CD4-positive, alpha-beta T cell treated with Interferon gamma for 1 hour (primary cell): Measurements from ENCODE around the gene CFAP299.
A peak's percentile ranks its signal among the peaks of the same experiment; 100 is the strongest.

Experiments
- DNase-seq: peaks from one replicate; pipeline ENCODE4 v3.0.0-alpha.2; 2020

The CFAP299 gene

GRCh38 chr4:80452768-80453167 is 117.2 kb downstream of the CFAP299 start:
- no peak for DNase-seq

GRCh38 chr4:80454040-80454439 is 118.5 kb downstream of the CFAP299 start:
- DNase-seq, result no peak

- DNase-seq, result no peak
These were observed 119.0 kb downstream of the CFAP299 start for GRCh38 chr4:80454556-80454955.

- DNase-seq, result peak; percentile 1
These were observed 124.5 kb downstream of the CFAP299 start for GRCh38 chr4:80459918-80460473.

GRCh38 chr4:80461412-80461811 is 125.9 kb downstream of the CFAP299 start:
- no peak for DNase-seq

GRCh38 chr4:80462621-80463091 is 127.1 kb downstream of the CFAP299 start:
- no peak for DNase-seq

- no peak for DNase-seq
These were observed 128.0 kb downstream of the CFAP299 start for GRCh38 chr4:80463509-80463908.

- no peak for DNase-seq
These were observed 129.7 kb downstream of the CFAP299 start for GRCh38 chr4:80465238-80465637.

- no peak for DNase-seq
These were observed 130.2 kb downstream of the CFAP299 start for GRCh38 chr4:80465736-80466135.

GRCh38 chr4:80466618-80467017 is 131.1 kb downstream of the CFAP299 start:
- no peak for DNase-seq

GRCh38 chr4:80471756-80472155 is 136.2 kb downstream of the CFAP299 start:
- DNase-seq, result no peak

- no peak for DNase-seq
These were observed 139.7 kb downstream of the CFAP299 start for GRCh38 chr4:80475236-80475635.

GRCh38 chr4:80475798-80476197 is 140.3 kb downstream of the CFAP299 start:
- DNase-seq, result no peak

- DNase-seq, result no peak
These were observed 149.2 kb downstream of the CFAP299 start for GRCh38 chr4:80484712-80485111.

GRCh38 chr4:80486603-80487002 is 151.1 kb downstream of the CFAP299 start:
- DNase-seq, result no peak

GRCh38 chr4:80489798-80490197 is 154.3 kb downstream of the CFAP299 start:
- DNase-seq, result no peak

- DNase-seq, result peak; percentile 52
These were observed 157.2 kb downstream of the CFAP299 start for GRCh38 chr4:80492761-80493160.

- no peak for DNase-seq
These were observed 160.3 kb downstream of the CFAP299 start for GRCh38 chr4:80495865-80496264.

- no peak for DNase-seq
These were observed 163.2 kb downstream of the CFAP299 start for GRCh38 chr4:80498725-80499124.

GRCh38 chr4:80500613-80501012 is 165.1 kb downstream of the CFAP299 start:
- DNase-seq, result no peak

GRCh38 chr4:80507077-80507476 is 171.5 kb downstream of the CFAP299 start:
- DNase-seq, result no peak

- no peak for DNase-seq
These were observed 172.0 kb downstream of the CFAP299 start for GRCh38 chr4:80507507-80507906.

- no peak for DNase-seq
These were observed 180.0 kb downstream of the CFAP299 start for GRCh38 chr4:80515496-80515895.

GRCh38 chr4:80521438-80521837 is 185.9 kb downstream of the CFAP299 start:
- no peak for DNase-seq

GRCh38 chr4:80526697-80527096 is 191.2 kb downstream of the CFAP299 start:
- no peak for DNase-seq

- no peak for DNase-seq
These were observed 193.5 kb downstream of the CFAP299 start for GRCh38 chr4:80529026-80529425.
